DND-41 (cell line): ENCODE data around the gene ANKRD40.

Experiments used
- CTCF ChIP-seq: IDR thresholded peaks from 2 replicates; pipeline ENCODE4 v1.5.1; 2012; ENCODE audit warnings: borderline replicate concordance, low read length, moderate library complexity, mild to moderate bottlenecking; ENCODE audit not compliant: poor library complexity, severe bottlenecking; ENCODE audit errors: extremely low read depth
- EZH2 ChIP-seq: IDR thresholded peaks from 3 replicates; pipeline ENCODE4 v1.6.1; 2012; ENCODE audit warnings: borderline replicate concordance, low read depth, mild to moderate bottlenecking, moderate library complexity, low read length, inconsistent platforms; ENCODE audit not compliant: severe bottlenecking

- TF ChIP-seq CTCF (no peak), EZH2 (no peak)
Observed at GRCh38 chr17:50725769-50726655, 18.3 kb upstream of the ANKRD40 start.
